ENCODE data around the gene ABCA7.

The ABCA7 gene

GRCh38 chr19:1035998-1036621 lies 3.8 kb upstream of the ABCA7 start:
- peaks cover 49% of the 10 kb centered on the region for H3K4me1 Mint-ChIP-seq (ENCODE audit: low read depth)
- no peak overlapping the region for H3K4me3 Mint-ChIP-seq
- peaks cover 54% of the 10 kb centered on the region for H3K36me3 Mint-ChIP-seq (ENCODE audit: low read depth)
- DNase-seq = no peak
- no peaks in the 10 kb centered on the region for H3K27me3 Mint-ChIP-seq
- H3K27ac Mint-ChIP-seq = no peak overlapping the region
- H3K9me3 Mint-ChIP-seq = no peaks in the 10 kb centered on the region

DNA sequence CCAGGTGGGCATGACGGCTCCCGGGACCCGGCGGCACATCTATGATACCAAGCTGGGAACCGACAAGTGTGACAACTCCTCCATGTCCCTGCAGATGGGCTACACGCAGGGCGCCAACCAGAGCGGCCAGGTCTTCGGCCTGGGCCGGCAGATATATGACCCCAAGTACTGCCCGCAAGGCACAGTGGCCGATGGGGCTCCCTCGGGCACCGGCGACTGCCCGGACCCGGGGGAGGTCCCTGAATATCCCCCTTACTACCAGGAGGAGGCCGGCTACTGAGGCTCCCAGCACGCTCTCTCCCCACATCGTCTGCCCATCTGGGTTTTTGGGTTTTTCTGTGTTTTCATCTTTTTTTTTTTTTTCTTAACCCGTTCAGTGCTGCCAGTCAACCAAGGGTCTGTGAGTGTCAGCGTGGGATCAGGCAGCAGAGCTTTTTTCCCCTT lies 2.3 kb upstream of the ABCA7 start:
- peaks cover 44% of the 10 kb centered on the region for H3K36me3 Mint-ChIP-seq (ENCODE audit: low read depth)
- DNase-seq = no peak
- peak overlapping the region; percentile 88 for H3K27ac Mint-ChIP-seq
- H3K9me3 Mint-ChIP-seq = no peaks in the 10 kb centered on the region
- H3K27me3 Mint-ChIP-seq = no peaks in the 10 kb centered on the region
- H3K4me3 Mint-ChIP-seq = peak overlapping the region; percentile 51
- H3K4me1 Mint-ChIP-seq (ENCODE audit: low read depth) = peaks cover 53% of the 10 kb centered on the region

DNA sequence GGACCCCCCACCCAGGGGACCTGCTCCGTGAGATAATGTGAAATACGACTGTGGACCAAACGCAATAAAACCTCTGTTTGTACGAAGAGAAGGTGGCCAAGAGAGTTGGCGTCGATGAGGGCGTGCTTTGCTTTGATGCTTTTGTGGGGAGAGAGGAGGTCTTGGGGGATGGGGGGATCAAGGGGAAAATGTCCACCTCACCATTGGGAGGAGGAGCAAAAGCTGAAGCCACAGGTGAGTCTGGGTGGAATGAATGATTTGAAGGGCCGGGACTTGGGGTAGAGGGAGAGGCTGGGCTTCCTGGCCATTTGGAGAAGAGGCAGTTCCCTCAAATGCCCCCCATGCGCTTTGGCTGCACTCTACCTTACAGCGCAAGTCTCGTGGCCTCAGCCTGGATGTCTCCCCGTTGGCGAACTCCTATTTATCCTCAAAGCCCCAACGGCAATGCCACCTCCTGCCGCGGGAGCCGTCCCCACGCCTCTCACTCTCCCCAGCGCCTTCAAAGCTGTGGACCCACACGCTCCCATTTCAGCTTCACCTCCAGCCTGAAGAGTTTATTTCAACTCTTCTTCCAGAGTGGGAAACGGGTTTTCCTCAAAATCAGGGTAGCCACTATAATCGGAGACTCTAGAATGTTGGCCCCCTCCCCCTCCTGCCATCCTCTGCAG lies 795 bp upstream of the ABCA7 start:
- no peaks in the 10 kb centered on the region for H3K27me3 Mint-ChIP-seq

GRCh38 chr19:1040476-1041271 lies 767 bp downstream of the ABCA7 start:
- Mint-ChIP-seq H3K4me3 (peak overlapping the region; percentile 85), H3K27me3 (no peaks in the 10 kb centered on the region), H3K9me3 (no peaks in the 10 kb centered on the region), H3K27ac (peak overlapping the region; percentile 88), H3K36me3 (ENCODE audit: low read depth) (peaks cover 36% of the 10 kb centered on the region), H3K4me1 (ENCODE audit: low read depth) (peaks cover 48% of the 10 kb centered on the region)
- DNase-seq = peak; percentile 91

More for the DNA sequence above, 795 bp upstream of the ABCA7 start:
- H3K27ac Mint-ChIP-seq = peak overlapping the region; percentile 88
- peaks cover 49% of the 10 kb centered on the region for H3K4me1 Mint-ChIP-seq (ENCODE audit: low read depth)
- DNase-seq = no peak
- H3K36me3 Mint-ChIP-seq (ENCODE audit: low read depth) = peaks cover 36% of the 10 kb centered on the region
- peak overlapping the region; percentile 51 for H3K4me3 Mint-ChIP-seq
- H3K9me3 Mint-ChIP-seq = no peaks in the 10 kb centered on the region

GRCh38 chr19:1041272-1041834 lies 1.4 kb downstream of the ABCA7 start:
- Mint-ChIP-seq H3K9me3 (no peaks in the 10 kb centered on the region), H3K27ac (peak overlapping the region; percentile 88)

GRCh38 chr19:1041835-1042685 lies 2.2 kb downstream of the ABCA7 start:
- peaks cover 48% of the 10 kb centered on the region for H3K4me1 Mint-ChIP-seq (ENCODE audit: low read depth)
- H3K36me3 Mint-ChIP-seq (ENCODE audit: low read depth) = peaks cover 27% of the 10 kb centered on the region
- no peaks in the 10 kb centered on the region for H3K27me3 Mint-ChIP-seq
- no peak for DNase-seq
- no peak overlapping the region for H3K27ac Mint-ChIP-seq
- no peaks in the 10 kb centered on the region for H3K9me3 Mint-ChIP-seq
- H3K4me3 Mint-ChIP-seq = no peak overlapping the region

More at GRCh38 chr19:1041272-1041834, 1.4 kb downstream of the ABCA7 start:
- Mint-ChIP-seq H3K4me1 (ENCODE audit: low read depth) (peaks cover 48% of the 10 kb centered on the region), H3K27me3 (no peaks in the 10 kb centered on the region), H3K4me3 (peak overlapping the region; percentile 85), H3K36me3 (ENCODE audit: low read depth) (peaks cover 30% of the 10 kb centered on the region)
- DNase-seq = no peak

DNA sequence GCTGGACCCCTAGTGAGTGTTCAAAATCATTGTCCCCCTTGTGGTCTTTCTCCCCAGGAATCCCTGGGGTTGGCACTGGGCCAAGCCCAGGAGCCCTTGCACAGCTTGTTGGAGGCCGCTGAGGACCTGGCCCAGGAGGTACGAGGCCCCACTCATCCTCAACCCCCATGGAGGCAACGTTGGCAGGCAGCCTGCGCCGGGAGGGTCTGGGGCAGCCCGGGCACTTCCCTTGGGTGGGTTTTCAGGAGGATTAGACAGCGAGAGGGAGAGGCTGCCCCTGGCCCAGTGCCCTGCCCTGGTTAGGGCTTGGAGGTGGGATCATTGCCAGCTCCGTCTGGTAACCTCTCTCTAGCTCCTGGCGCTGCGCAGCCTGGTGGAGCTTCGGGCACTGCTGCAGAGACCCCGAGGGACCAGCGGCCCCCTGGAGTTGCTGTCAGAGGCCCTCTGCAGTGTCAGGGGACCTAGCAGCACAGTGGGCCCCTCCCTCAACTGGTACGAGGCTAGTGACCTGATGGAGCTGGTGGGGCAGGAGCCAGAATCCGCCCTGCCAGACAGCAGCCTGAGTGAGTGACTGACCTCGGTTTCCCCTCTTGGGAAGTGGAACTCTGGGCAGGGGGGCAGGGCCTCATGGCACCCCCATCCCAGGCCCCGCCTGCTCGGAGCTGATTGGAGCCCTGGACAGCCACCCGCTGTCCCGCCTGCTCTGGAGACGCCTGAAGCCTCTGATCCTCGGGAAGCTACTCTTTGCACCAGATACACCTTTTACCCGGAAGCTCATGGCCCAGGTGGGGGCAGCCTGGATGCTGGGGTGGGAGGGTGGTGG lies 3.0 kb downstream of the ABCA7 start:
- H3K4me3 Mint-ChIP-seq = no peak overlapping the region
- H3K27me3 Mint-ChIP-seq = no peaks in the 10 kb centered on the region
- no peaks in the 10 kb centered on the region for H3K9me3 Mint-ChIP-seq
- DNase-seq = no peak
- no peak overlapping the region for H3K27ac Mint-ChIP-seq
- peaks cover 20% of the 10 kb centered on the region for H3K36me3 Mint-ChIP-seq (ENCODE audit: low read depth)
- H3K4me1 Mint-ChIP-seq (ENCODE audit: low read depth) = peaks cover 42% of the 10 kb centered on the region

GRCh38 chr19:1045247-1045603 lies 5.3 kb downstream of the ABCA7 start:
- Mint-ChIP-seq H3K27ac (no peak overlapping the region), H3K27me3 (no peaks in the 10 kb centered on the region), H3K9me3 (no peaks in the 10 kb centered on the region), H3K4me3 (no peak overlapping the region), H3K4me1 (ENCODE audit: low read depth) (peaks cover 20% of the 10 kb centered on the region), H3K36me3 (ENCODE audit: low read depth) (peaks cover 7% of the 10 kb centered on the region)
- peak; percentile 71 for DNase-seq

DNA sequence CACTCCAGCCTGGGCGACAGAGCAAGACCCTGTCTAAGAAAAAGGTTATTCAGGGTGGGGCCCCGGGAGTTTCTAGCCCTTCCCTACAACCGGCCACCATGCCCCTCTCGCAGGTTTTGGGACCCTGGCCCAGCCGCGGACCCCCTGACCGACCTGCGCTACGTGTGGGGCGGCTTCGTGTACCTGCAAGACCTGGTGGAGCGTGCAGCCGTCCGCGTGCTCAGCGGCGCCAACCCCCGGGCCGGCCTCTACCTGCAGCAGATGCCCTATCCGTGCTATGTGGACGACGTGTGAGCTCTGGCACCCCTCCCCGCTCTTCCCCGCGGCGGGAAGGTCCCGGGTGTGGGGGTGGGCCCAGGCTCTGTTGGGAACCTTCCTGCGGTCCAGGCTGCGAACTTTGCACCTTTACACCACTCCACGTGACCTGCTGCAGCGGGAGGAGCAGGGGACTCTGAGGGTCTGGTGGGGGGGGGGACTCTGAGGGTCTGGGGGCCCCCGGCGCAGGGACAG lies 6.3 kb downstream of the ABCA7 start:
- no peak overlapping the region for H3K4me3 Mint-ChIP-seq
- no peaks in the 10 kb centered on the region for H3K9me3 Mint-ChIP-seq
- H3K36me3 Mint-ChIP-seq (ENCODE audit: low read depth) = peaks cover 7% of the 10 kb centered on the region
- H3K27ac Mint-ChIP-seq = no peak overlapping the region
- no peak for DNase-seq
- peaks cover 11% of the 10 kb centered on the region for H3K4me1 Mint-ChIP-seq (ENCODE audit: low read depth)
- no peaks in the 10 kb centered on the region for H3K27me3 Mint-ChIP-seq

DNA sequence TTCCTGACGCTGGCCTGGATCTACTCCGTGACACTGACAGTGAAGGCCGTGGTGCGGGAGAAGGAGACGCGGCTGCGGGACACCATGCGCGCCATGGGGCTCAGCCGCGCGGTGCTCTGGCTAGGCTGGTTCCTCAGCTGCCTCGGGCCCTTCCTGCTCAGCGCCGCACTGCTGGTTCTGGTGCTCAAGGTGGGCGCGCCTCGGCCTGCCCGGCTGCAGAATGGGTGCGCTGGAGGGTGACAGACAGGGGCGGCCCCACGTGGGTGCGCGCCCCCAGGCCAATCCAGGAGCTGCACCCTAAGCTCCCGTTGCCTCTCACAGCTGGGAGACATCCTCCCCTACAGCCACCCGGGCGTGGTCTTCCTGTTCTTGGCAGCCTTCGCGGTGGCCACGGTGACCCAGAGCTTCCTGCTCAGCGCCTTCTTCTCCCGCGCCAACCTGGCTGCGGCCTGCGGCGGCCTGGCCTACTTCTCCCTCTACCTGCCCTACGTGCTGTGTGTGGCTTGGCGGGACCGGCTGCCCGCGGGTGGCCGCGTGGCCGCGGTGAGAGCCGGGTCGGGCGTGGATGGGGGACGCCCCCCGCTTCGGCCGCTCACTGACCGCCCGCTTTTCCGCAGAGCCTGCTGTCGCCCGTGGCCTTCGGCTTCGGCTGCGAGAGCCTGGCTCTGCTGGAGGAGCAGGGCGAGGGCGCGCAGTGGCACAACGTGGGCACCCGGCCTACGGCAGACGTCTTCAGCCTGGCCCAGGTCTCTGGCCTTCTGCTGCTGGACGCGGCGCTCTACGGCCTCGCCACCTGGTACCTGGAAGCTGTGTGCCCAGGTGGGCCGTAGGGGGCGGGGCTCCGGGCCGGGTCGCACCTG lies 7.2 kb downstream of the ABCA7 start:
- Mint-ChIP-seq H3K27ac (no peak overlapping the region), H3K36me3 (ENCODE audit: low read depth) (peaks cover 7% of the 10 kb centered on the region), H3K4me1 (ENCODE audit: low read depth) (peaks cover 10% of the 10 kb centered on the region), H3K4me3 (no peak overlapping the region), H3K27me3 (no peaks in the 10 kb centered on the region), H3K9me3 (no peaks in the 10 kb centered on the region)
- no peak for DNase-seq

GRCh38 chr19:1047696-1048147 lies 7.8 kb downstream of the ABCA7 start:
- Mint-ChIP-seq H3K4me1 (ENCODE audit: low read depth) (peaks cover 7% of the 10 kb centered on the region), H3K9me3 (no peaks in the 10 kb centered on the region), H3K36me3 (ENCODE audit: low read depth) (peaks cover 7% of the 10 kb centered on the region), H3K4me3 (no peak overlapping the region), H3K27ac (no peak overlapping the region), H3K27me3 (no peaks in the 10 kb centered on the region)
- DNase-seq = no peak

- Mint-ChIP-seq H3K27me3 (no peaks in the 10 kb centered on the region), H3K4me3 (no peak overlapping the region), H3K4me1 (ENCODE audit: low read depth) (peaks cover 8% of the 10 kb centered on the region), H3K27ac (no peak overlapping the region), H3K36me3 (ENCODE audit: low read depth) (peaks cover 7% of the 10 kb centered on the region), H3K9me3 (no peaks in the 10 kb centered on the region)
- DNase-seq = no peak
These were observed 9.2 kb downstream of the ABCA7 start for GRCh38 chr19:1049106-1049505.

Data from activated T-cell treated with anti-CD3 and anti-CD28 coated beads, Interleukin-2, amount 50 U/mL, for 24 hours (primary cell).